Ishikawa (cell line): Measurements from ENCODE around the gene DEPDC1.

Experiments
- CEBPB ChIP-seq: IDR thresholded peaks from 2 replicates; pipeline ENCODE4 v1.6.1; 2012
- CREB1 ChIP-seq: IDR thresholded peaks from 2 replicates; pipeline ENCODE4 v1.6.1; 2012; ENCODE audit warnings: low read depth
- EGR1 ChIP-seq: IDR thresholded peaks from 2 replicates; pipeline ENCODE4 v1.6.1; 2012
- EP300 ChIP-seq: IDR thresholded peaks from 2 replicates; pipeline ENCODE4 v1.6.1; 2012; ENCODE audit warnings: borderline replicate concordance
- FOXM1 ChIP-seq: IDR thresholded peaks from 2 replicates; pipeline ENCODE4 v1.6.1; 2012; ENCODE audit warnings: low read depth, borderline replicate concordance
- MAX ChIP-seq: IDR thresholded peaks from 2 replicates; pipeline ENCODE4 v1.6.1; 2012
- RAD21 ChIP-seq: IDR thresholded peaks from 2 replicates; pipeline ENCODE4 v1.6.1; 2012; ENCODE audit warnings: low read depth
- REST ChIP-seq: IDR thresholded peaks from 2 replicates; pipeline ENCODE4 v1.6.1; 2012; ENCODE audit warnings: low read depth, mild to moderate bottlenecking
- TAF1 ChIP-seq: IDR thresholded peaks from 2 replicates; pipeline ENCODE4 v1.6.1; 2012; ENCODE audit warnings: low read depth, mild to moderate bottlenecking
- TCF12 ChIP-seq: IDR thresholded peaks from 2 replicates; pipeline ENCODE4 v1.6.1; 2012; ENCODE audit warnings: low read depth
- TEAD4 ChIP-seq: IDR thresholded peaks from 2 replicates; pipeline ENCODE4 v1.6.1; 2012
- USF1 ChIP-seq: IDR thresholded peaks from 2 replicates; pipeline ENCODE4 v1.6.1; 2012
- YY1 ChIP-seq: IDR thresholded peaks from 2 replicates; pipeline ENCODE4 v1.6.1; 2012; ENCODE audit warnings: low read depth

DNA sequence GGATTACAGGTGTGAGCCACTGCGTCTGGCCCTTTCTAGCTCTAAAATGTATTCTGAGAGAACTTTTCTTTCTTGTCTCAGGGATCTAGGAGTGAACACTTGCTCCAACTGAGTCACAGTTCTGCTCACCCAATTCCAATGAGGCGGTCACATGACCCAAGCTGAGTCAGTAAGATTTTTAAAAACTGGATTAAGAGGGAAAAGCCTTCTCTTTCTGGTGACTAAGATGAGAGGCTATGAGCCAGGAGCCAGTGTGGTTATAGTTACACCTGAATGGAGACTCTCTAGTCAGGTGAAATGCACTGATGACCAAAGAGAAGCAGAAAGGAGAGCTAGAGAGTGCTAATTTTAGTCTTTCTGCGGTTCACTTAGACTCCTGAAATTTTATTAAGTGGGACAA, 9.5 kb upstream of the DEPDC1 start:
- TF ChIP-seq RAD21 (no peak), TAF1 (no peak), FOXM1 (no peak), CREB1 (no peak), MAX (no peak), EGR1 (no peak), EP300 (no peak), REST (no peak), TCF12 (no peak), USF1 (no peak), CEBPB (no peak), TEAD4 (no peak), YY1 (no peak)
